Measurements from ENCODE around the gene ZNF862.

DNA sequence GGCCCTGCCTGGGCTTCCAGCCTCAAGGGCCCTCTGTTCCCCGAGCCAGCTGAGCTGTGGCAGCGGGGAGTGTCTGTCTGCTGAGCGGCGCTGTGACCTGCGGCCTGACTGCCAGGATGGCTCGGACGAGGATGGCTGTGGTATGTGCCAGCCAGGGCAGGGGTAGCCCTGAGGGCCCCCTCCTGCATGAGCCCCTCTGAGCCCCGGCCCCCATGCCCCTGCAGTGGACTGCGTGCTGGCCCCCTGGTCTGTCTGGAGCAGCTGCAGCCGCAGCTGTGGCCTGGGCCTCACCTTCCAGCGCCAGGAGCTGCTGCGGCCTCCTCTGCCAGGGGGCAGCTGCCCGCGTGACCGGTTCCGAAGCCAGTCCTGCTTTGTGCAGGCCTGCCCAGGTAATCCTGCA, 36.4 kb upstream of the ZNF862 start:
- TF ChIP-seq, protein P1, sequence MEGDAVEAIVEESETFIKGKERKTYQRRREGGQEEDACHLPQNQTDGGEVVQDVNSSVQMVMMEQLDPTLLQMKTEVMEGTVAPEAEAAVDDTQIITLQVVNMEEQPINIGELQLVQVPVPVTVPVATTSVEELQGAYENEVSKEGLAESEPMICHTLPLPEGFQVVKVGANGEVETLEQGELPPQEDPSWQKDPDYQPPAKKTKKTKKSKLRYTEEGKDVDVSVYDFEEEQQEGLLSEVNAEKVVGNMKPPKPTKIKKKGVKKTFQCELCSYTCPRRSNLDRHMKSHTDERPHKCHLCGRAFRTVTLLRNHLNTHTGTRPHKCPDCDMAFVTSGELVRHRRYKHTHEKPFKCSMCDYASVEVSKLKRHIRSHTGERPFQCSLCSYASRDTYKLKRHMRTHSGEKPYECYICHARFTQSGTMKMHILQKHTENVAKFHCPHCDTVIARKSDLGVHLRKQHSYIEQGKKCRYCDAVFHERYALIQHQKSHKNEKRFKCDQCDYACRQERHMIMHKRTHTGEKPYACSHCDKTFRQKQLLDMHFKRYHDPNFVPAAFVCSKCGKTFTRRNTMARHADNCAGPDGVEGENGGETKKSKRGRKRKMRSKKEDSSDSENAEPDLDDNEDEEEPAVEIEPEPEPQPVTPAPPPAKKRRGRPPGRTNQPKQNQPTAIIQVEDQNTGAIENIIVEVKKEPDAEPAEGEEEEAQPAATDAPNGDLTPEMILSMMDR (IDR thresholded peaks at IDR 0.05), result no peak
- no peak for TF ChIP-seq EZH2 (IDR thresholded peaks at IDR 0.05; ENCODE audit: borderline replicate concordance, insufficient read depth, low read depth, low read length, poor library complexity, severe bottlenecking)
